IMR-90 (cell line): ENCODE results near the gene CD38. TPM values are rescaled to one million over a fixed set of nuclear protein-coding genes. Genes with fewer than 3 reads are reported as not detected.

Source experiments
- ATAC-seq: fragments of 200-7000 bp; cut with Tn5 transposase; 2 replicates; pipeline ENCODE4 v1.9.1; 2020; ENCODE audit warnings: low read depth, mild to moderate bottlenecking, moderate library complexity
- BruUV-seq: library from RNA; stranded (reverse); fragments of 400-500 nt; replicated peaks from 2 replicates; lab custom pipeline; 2021; lab: Mats Ljungman, UMichigan
- CTCF ChIA-PET: fragments of 300-600 bp; formaldehyde crosslinking; extraction: SDS; loops from one replicate; lab custom pipeline; 2021; ENCODE audit warnings: antibody characterized with exemption; lab: Yijun Ruan, JAX
- POLR2A ChIA-PET: fragments of 300-600 bp; sonication (Branson Sonifier 250); formaldehyde crosslinking; loops from one replicate; lab custom pipeline; 2022; ENCODE audit warnings: antibody characterized with exemption; ENCODE audit not compliant: unreplicated experiment; lab: Charles Lee
- DNase-seq: peaks from one replicate; pipeline ENCODE4 v3.0.0; 2013
- H2AFZ ChIP-seq: replicated peaks from 2 replicates; pipeline ENCODE3; 2013; ENCODE audit warnings: low read length, mild to moderate bottlenecking; ENCODE audit not compliant: poor library complexity
- H2AK5ac ChIP-seq: 2 replicates; pipeline ENCODE4 v1.6.1; 2013; ENCODE audit warnings: low read depth, low read length, inconsistent platforms
- H2AK9ac ChIP-seq: replicated peaks from 2 replicates; pipeline ENCODE3; 2013; ENCODE audit warnings: mild to moderate bottlenecking, low read depth, low read length, moderate library complexity; ENCODE audit not compliant: poor library complexity
- H2BK120ac ChIP-seq: 2 replicates; pipeline ENCODE4 v1.6.1; 2013; ENCODE audit warnings: low read depth, low read length, inconsistent platforms
- H2BK15ac ChIP-seq: 3 replicates; pipeline ENCODE4 v1.6.1; 2013; ENCODE audit warnings: low read depth, low read length, inconsistent platforms
- H2BK20ac ChIP-seq: 2 replicates; pipeline ENCODE4 v1.6.1; 2013; ENCODE audit warnings: low read depth, mild to moderate bottlenecking, inconsistent platforms, low read length, moderate library complexity
- H2BK5ac ChIP-seq: 2 replicates; pipeline ENCODE4 v1.6.1; 2013; ENCODE audit warnings: mild to moderate bottlenecking, low read depth, low read length, inconsistent platforms; ENCODE audit not compliant: poor library complexity, severe bottlenecking
- H3K14ac ChIP-seq: replicated peaks from 2 replicates; pipeline ENCODE4 v1.6.1; 2013; ENCODE audit warnings: low read depth, low read length, inconsistent platforms
- H3K18ac ChIP-seq: 2 replicates; pipeline ENCODE4 v1.6.1; 2013; ENCODE audit warnings: low read depth, low read length, control low read depth
- H3K23ac ChIP-seq: 2 replicates; pipeline ENCODE4 v1.6.1; 2013; ENCODE audit warnings: low read depth, low read length, inconsistent platforms
- H3K27ac ChIP-seq: 2 replicates; pipeline ENCODE4 v1.5.1; 2013; ENCODE audit warnings: mild to moderate bottlenecking, control low read depth, low read length; ENCODE audit not compliant: insufficient read depth
- H3K27me3 ChIP-seq: 2 replicates; pipeline ENCODE4 v1.6.1; 2013; ENCODE audit warnings: low read length; ENCODE audit not compliant: control insufficient read depth, insufficient read depth
- H3K36me3 ChIP-seq: 2 replicates; pipeline ENCODE4 v1.6.1; 2013; ENCODE audit warnings: low read length, mixed read lengths; ENCODE audit not compliant: control insufficient read depth, insufficient read depth
- H3K4ac ChIP-seq: 2 replicates; pipeline ENCODE4 v1.6.1; 2013; ENCODE audit warnings: low read depth, low read length, inconsistent platforms
- H3K4me1 ChIP-seq: 2 replicates; pipeline ENCODE4 v1.6.1; 2013; ENCODE audit warnings: low read length, mixed read lengths; ENCODE audit not compliant: control insufficient read depth, insufficient read depth
- H3K4me2 ChIP-seq: 2 replicates; pipeline ENCODE4 v1.6.1; 2013; ENCODE audit warnings: low read depth, mild to moderate bottlenecking, control low read depth, low read length, moderate library complexity
- H3K4me3 ChIP-seq: 2 replicates; pipeline ENCODE4 v1.5.1; 2013; ENCODE audit warnings: low read depth, mild to moderate bottlenecking, control low read depth, low read length, moderate library complexity; ENCODE audit not compliant: insufficient read depth
- H3K56ac ChIP-seq: 2 replicates; pipeline ENCODE4 v1.6.1; 2013; ENCODE audit warnings: low read length, inconsistent platforms; ENCODE audit not compliant: insufficient read depth; ENCODE audit errors: extremely low read depth
- H3K79me1 ChIP-seq, 2 experiments: 2 replicates each; pipeline ENCODE4 v1.6.1; 2013; ENCODE audit warnings: low read length in 2 of 2, inconsistent platforms in 1 of 2, low read depth in 1 of 2
- H3K9ac ChIP-seq: 2 replicates; pipeline ENCODE4 v1.6.1; 2013; ENCODE audit warnings: low read depth, low read length, control low read depth
- H3K9me1 ChIP-seq: 2 replicates; pipeline ENCODE4 v1.6.1; 2013; ENCODE audit warnings: low read length, inconsistent platforms; ENCODE audit not compliant: insufficient read depth
- H3K9me3 ChIP-seq: 2 replicates; pipeline ENCODE4 v1.6.1; 2013; ENCODE audit warnings: low read length; ENCODE audit not compliant: control insufficient read depth, insufficient read depth
- H4K20me1 ChIP-seq: 2 replicates; pipeline ENCODE4 v1.6.1; 2013; ENCODE audit warnings: low read length, inconsistent platforms; ENCODE audit not compliant: insufficient read depth
- H4K5ac ChIP-seq: 2 replicates; pipeline ENCODE4 v1.6.1; 2013; ENCODE audit warnings: mild to moderate bottlenecking, low read depth, low read length, control low read depth
- H4K8ac ChIP-seq, 2 experiments: 2 replicates each; pipeline ENCODE4 v1.6.1; 2013; ENCODE audit warnings: low read depth in 2 of 2, low read length in 2 of 2, control low read depth in 1 of 2, inconsistent platforms in 1 of 2
- H4K91ac ChIP-seq: 2 replicates; pipeline ENCODE4 v1.6.1; 2013; ENCODE audit warnings: low read depth, low read length, inconsistent platforms; ENCODE audit not compliant: insufficient read depth
- CEBPB ChIP-seq: IDR thresholded peaks from 2 replicates; pipeline ENCODE4 v1.6.1; 2012; ENCODE audit warnings: low read depth, low read length, improper control_type of control experiment
- WGBS, 2 experiments: methylation state at CpG; one replicate each; pipeline versions ENCODE4 v1.1.5 to v1.1.7; 2013; ENCODE audit warnings: missing lambda C conversion rate in 2 of 2; ENCODE audit not compliant: insufficient read length in 1 of 2; ENCODE audit errors: extremely low coverage in 2 of 2; 5-methylcytosine and 5-hydroxymethylcytosine counted together
- dilution Hi-C: fragments of 300-500 bp; cut with HindIII; formaldehyde crosslinking; loops from one replicate; pipeline ENCODE4 v1.14.3; 2018; ENCODE audit warnings: low sequenced_read_pairs; ENCODE audit not compliant: unreplicated experiment
- in situ Hi-C: fragments of 300-500 bp; cut with MboI; formaldehyde crosslinking; loops from 3 replicates; pipeline ENCODE4 v1.14.3; 2019; ENCODE audit warnings: low sequenced_read_pairs, inconsistent platforms, mixed read lengths
- intact Hi-C: fragments of 100-400 bp; cut with micrococcal nuclease; formaldehyde crosslinking; loops from 2 replicates; pipeline ENCODE4 v1.10.0; 2022
- polyA plus RNA-seq, 3 experiments: library from polyadenylated mRNA; depleted of rRNA; stranded (reverse); fragments of >200 nt; gene quantifications; 2 replicates each; pipeline ENCODE4 v1.2.3, GENCODE V29; 2012; ENCODE audit warnings: low replicate concordance in 1 of 3
- total RNA-seq: library from RNA; depleted of rRNA; stranded (reverse); fragments of >200 nt; gene quantifications from 2 replicates; pipeline ENCODE4 v1.2.3, GENCODE V29; 2012

The CD38 gene
- total and polyA plus RNA-seq, 2 of the 4 experiments (the other 2 are of a cell fraction) = not detected

GRCh38 chr4:15852524-15852923 is 74.4 kb downstream of the CD38 start:
- Histone ChIP-seq H3K9me1 (no peaks in the 10 kb centered on the region), H3K27me3 (peaks cover 13% of the 10 kb centered on the region), H4K5ac (no peak overlapping the region), H2AK9ac (no peak overlapping the region), H3K14ac (no peak overlapping the region), H3K9ac (no peak overlapping the region), H3K56ac (no peak overlapping the region), H4K91ac (no peak overlapping the region), H3K23ac (no peak overlapping the region), H2BK120ac (no peak overlapping the region), H2BK5ac (no peak overlapping the region), H2BK15ac (no peak overlapping the region), H2BK20ac (no peak overlapping the region), H3K4me2 (no peak overlapping the region), H4K8ac (no peak overlapping the region), H2AK5ac (no peak overlapping the region), H3K9me3 (no peaks in the 10 kb centered on the region), H3K27ac (no peak overlapping the region), H3K36me3 (no peaks in the 10 kb centered on the region), H3K18ac (no peak overlapping the region), H3K4me3 (no peak overlapping the region), H4K20me1 (no peaks in the 10 kb centered on the region), H2AFZ (no peak overlapping the region), H3K79me1 (no peaks in the 10 kb centered on the region), H3K4ac (no peak overlapping the region), H3K4me1 (no peaks in the 10 kb centered on the region)
- in situ Hi-C loops = no loop called here
- BruUV-seq = no TSS peak
- dilution Hi-C loops = no loop called here
- intact Hi-C loops = no loop called here
- DNase-seq (no peak), ATAC-seq (no peak)
- no peak for TF ChIP-seq CEBPB
- CTCF ChIA-PET = no interaction called here
- POLR2A ChIA-PET = no interaction called here
- no CpG with 5 or more reads among the region's 9 CpGs for WGBS, 2 experiments
